ENCODE results near the gene TCF15.

TCF15 gene

GRCh38 chr20:610130-611046 is at the start of gene TCF15:
Gene TCF15, minus strand, starts transcription at chr20:610309. Its CDS starts 72 bp downstream, at chr20:610237.
- peaks cover 7% of the 10 kb centered on the region; the same call in 1 of the 2 replicates for H3K27me3 ChIP-seq (ENCODE audit: control insufficient read depth, insufficient read depth, low read length)

GRCh38 chr20:658731-659291 is 48.7 kb upstream of the TCF15 start:
- Histone ChIP-seq H3K27me3 (ENCODE audit: control insufficient read depth, insufficient read depth, low read length) (no peaks in the 10 kb centered on the region), H3K4me3 (ENCODE audit: low read length) (no peak overlapping the region), H3K36me3 (ENCODE audit: control insufficient read depth, insufficient read depth, low read length) (no peaks in the 10 kb centered on the region), H3K27ac (ENCODE audit: low read length) (no peak overlapping the region), H3K4me1 (ENCODE audit: control insufficient read depth, insufficient read depth, low read length) (peaks cover 22% of the 10 kb centered on the region), H3K9me3 (ENCODE audit: control insufficient read depth, insufficient read depth, low read length) (no peaks in the 10 kb centered on the region)
- WGBS (ENCODE audit: insufficient coverage, insufficient read length) = no CpG with 5 or more reads among the region's 5 CpGs
- DNase-seq (ENCODE audit: low read depth, low spot score) = no peak

More at GRCh38 chr20:610130-611046, at the start of gene TCF15:
- no peak for DNase-seq (ENCODE audit: low read depth, low spot score)
- H3K4me3 ChIP-seq (ENCODE audit: low read length) = peak within 1 kb of the TSS; percentile 63; the same call in 1 of the 2 replicates
- H3K36me3 ChIP-seq (ENCODE audit: control insufficient read depth, insufficient read depth, low read length) = no peaks in the 10 kb centered on the region
- H3K4me1 ChIP-seq (ENCODE audit: control insufficient read depth, insufficient read depth, low read length) = no peaks in the 10 kb centered on the region; the same call in 1 of the 2 replicates
- no peak within 1 kb of the TSS for H3K27ac ChIP-seq (ENCODE audit: low read length)
- no CpG with 5 or more reads among the region's 84 CpGs for WGBS (ENCODE audit: insufficient coverage, insufficient read length)
- H3K9me3 ChIP-seq (ENCODE audit: control insufficient read depth, insufficient read depth, low read length) = no peaks in the 10 kb centered on the region

- no peak overlapping the region for H3K4me3 ChIP-seq (ENCODE audit: low read length)
- H3K9me3 ChIP-seq (ENCODE audit: control insufficient read depth, insufficient read depth, low read length) = no peaks in the 10 kb centered on the region
- no peaks in the 10 kb centered on the region for H3K27me3 ChIP-seq (ENCODE audit: control insufficient read depth, insufficient read depth, low read length)
- peak overlapping the region; percentile 36 for H3K27ac ChIP-seq (ENCODE audit: low read length)
- DNase-seq (ENCODE audit: low read depth, low spot score) = no peak
- no peaks in the 10 kb centered on the region for H3K36me3 ChIP-seq (ENCODE audit: control insufficient read depth, insufficient read depth, low read length)
- no CpG with 5 or more reads among the region's 2 CpGs for WGBS (ENCODE audit: insufficient coverage, insufficient read length)
- H3K4me1 ChIP-seq (ENCODE audit: control insufficient read depth, insufficient read depth, low read length) = peaks cover 22% of the 10 kb centered on the region
These were observed 48.1 kb upstream of the TCF15 start for GRCh38 chr20:658202-658601.

GRCh38 chr20:655726-656624 is 45.9 kb upstream of the TCF15 start:
- no peak for DNase-seq (ENCODE audit: low read depth, low spot score)
- H3K27me3 ChIP-seq (ENCODE audit: control insufficient read depth, insufficient read depth, low read length) = no peaks in the 10 kb centered on the region
- no peaks in the 10 kb centered on the region for H3K36me3 ChIP-seq (ENCODE audit: control insufficient read depth, insufficient read depth, low read length)
- H3K4me3 ChIP-seq (ENCODE audit: low read length) = no peak overlapping the region
- peaks cover 16% of the 10 kb centered on the region for H3K4me1 ChIP-seq (ENCODE audit: control insufficient read depth, insufficient read depth, low read length)
- no CpG with 5 or more reads among the region's 11 CpGs for WGBS (ENCODE audit: insufficient coverage, insufficient read length)
- H3K9me3 ChIP-seq (ENCODE audit: control insufficient read depth, insufficient read depth, low read length) = no peaks in the 10 kb centered on the region
- H3K27ac ChIP-seq (ENCODE audit: low read length) = no peak overlapping the region

- DNase-seq (ENCODE audit: low read depth, low spot score) = no peak
- Histone ChIP-seq H3K4me1 (ENCODE audit: control insufficient read depth, insufficient read depth, low read length) (peaks cover 13% of the 10 kb centered on the region), H3K36me3 (ENCODE audit: control insufficient read depth, insufficient read depth, low read length) (peaks cover 4% of the 10 kb centered on the region; the same call in 1 of the 2 replicates), H3K4me3 (ENCODE audit: low read length) (no peak overlapping the region), H3K27ac (ENCODE audit: low read length) (no peak overlapping the region), H3K27me3 (ENCODE audit: control insufficient read depth, insufficient read depth, low read length) (no peaks in the 10 kb centered on the region), H3K9me3 (ENCODE audit: control insufficient read depth, insufficient read depth, low read length) (no peaks in the 10 kb centered on the region)
- no CpG with 5 or more reads among the region's 3 CpGs for WGBS (ENCODE audit: insufficient coverage, insufficient read length)
These were observed 44.3 kb upstream of the TCF15 start for GRCh38 chr20:654417-654750.

- peaks cover 6% of the 10 kb centered on the region; the same call in 1 of the 2 replicates for H3K36me3 ChIP-seq (ENCODE audit: control insufficient read depth, insufficient read depth, low read length)
- no CpG with 5 or more reads among the region's 31 CpGs for WGBS (ENCODE audit: insufficient coverage, insufficient read length)
- no peaks in the 10 kb centered on the region for H3K27me3 ChIP-seq (ENCODE audit: control insufficient read depth, insufficient read depth, low read length)
- no peak overlapping the region for H3K27ac ChIP-seq (ENCODE audit: low read length)
- peak overlapping the region; percentile 64; the same call in 1 of the 2 replicates for H3K4me3 ChIP-seq (ENCODE audit: low read length)
- DNase-seq (ENCODE audit: low read depth, low spot score) = no peak
- H3K4me1 ChIP-seq (ENCODE audit: control insufficient read depth, insufficient read depth, low read length) = peaks cover 8% of the 10 kb centered on the region
- H3K9me3 ChIP-seq (ENCODE audit: control insufficient read depth, insufficient read depth, low read length) = no peaks in the 10 kb centered on the region
These were observed 43.7 kb upstream of the TCF15 start for GRCh38 chr20:653590-654416.

- WGBS (ENCODE audit: insufficient coverage, insufficient read length) = no CpG with 5 or more reads among the region's 74 CpGs
- H3K27ac ChIP-seq (ENCODE audit: low read length) = no peak within 1 kb of the TSS
- DNase-seq (ENCODE audit: low read depth, low spot score) = no peak
- H3K4me3 ChIP-seq (ENCODE audit: low read length) = peak within 1 kb of the TSS; percentile 64
- no peaks in the 10 kb centered on the region for H3K27me3 ChIP-seq (ENCODE audit: control insufficient read depth, insufficient read depth, low read length)
- peaks cover 13% of the 10 kb centered on the region for H3K36me3 ChIP-seq (ENCODE audit: control insufficient read depth, insufficient read depth, low read length)
- H3K9me3 ChIP-seq (ENCODE audit: control insufficient read depth, insufficient read depth, low read length) = no peaks in the 10 kb centered on the region
- H3K4me1 ChIP-seq (ENCODE audit: control insufficient read depth, insufficient read depth, low read length) = peaks cover 5% of the 10 kb centered on the region
These were observed 43.0 kb upstream of the TCF15 start, which contains the start of gene SRXN1 for GRCh38 chr20:653110-653589. Gene SRXN1, minus strand, starts transcription at chr20:653200. Its CDS starts 15 bp downstream, at chr20:653185.

- H3K4me3 ChIP-seq (ENCODE audit: low read length) = peak overlapping the region; percentile 64
- no CpG with 5 or more reads among the region's 36 CpGs for WGBS (ENCODE audit: insufficient coverage, insufficient read length)
- H3K9me3 ChIP-seq (ENCODE audit: control insufficient read depth, insufficient read depth, low read length) = no peaks in the 10 kb centered on the region
- H3K27ac ChIP-seq (ENCODE audit: low read length) = no peak overlapping the region
- no peaks in the 10 kb centered on the region for H3K27me3 ChIP-seq (ENCODE audit: control insufficient read depth, insufficient read depth, low read length)
- H3K4me1 ChIP-seq (ENCODE audit: control insufficient read depth, insufficient read depth, low read length) = peaks cover 3% of the 10 kb centered on the region
- H3K36me3 ChIP-seq (ENCODE audit: control insufficient read depth, insufficient read depth, low read length) = peaks cover 18% of the 10 kb centered on the region
- no peak for DNase-seq (ENCODE audit: low read depth, low spot score)
These were observed 42.6 kb upstream of the TCF15 start for GRCh38 chr20:652615-653109.
